Activated CD4-positive, alpha-beta T cell treated with anti-CD3 and anti-CD28 coated beads, Interleukin-2, amount 50 U/mL, for 1 hour (primary cell): ENCODE measurements around the gene ASCC1.
"Not testable (repeated sequence)": the region's sequence is repeated elsewhere in the genome, so short reads cannot be mapped to it uniquely, and the experiment has no call there.

Experiments
- DNase-seq: peaks from one replicate; pipeline ENCODE4 v3.0.0-alpha.2; 2020

ASCC1 gene

GRCh38 chr10:72248468-72249151 is 32.5 kb upstream of the ASCC1 start:
- peak; percentile 62 for DNase-seq

GRCh38 chr10:72245949-72246525 is 30.0 kb upstream of the ASCC1 start:
- no peak for DNase-seq

- DNase-seq = no peak
Observed at GRCh38 chr10:72244573-72245038, 28.5 kb upstream of the ASCC1 start.

- no peak for DNase-seq
Observed at GRCh38 chr10:72243822-72244437, 27.9 kb upstream of the ASCC1 start.

GRCh38 chr10:72242675-72243074 is 26.6 kb upstream of the ASCC1 start:
- DNase-seq = no peak

- DNase-seq = no peak
Observed at GRCh38 chr10:72241691-72242252, 25.7 kb upstream of the ASCC1 start.

- DNase-seq = no peak
Observed at GRCh38 chr10:72240371-72240770, 24.3 kb upstream of the ASCC1 start.

- no peak for DNase-seq
Observed at GRCh38 chr10:72239409-72239808, 23.3 kb upstream of the ASCC1 start.

GRCh38 chr10:72238392-72239175 is 22.5 kb upstream of the ASCC1 start:
- DNase-seq = no peak

GRCh38 chr10:72235544-72236279 is 19.6 kb upstream of the ASCC1 start:
- DNase-seq = no peak

GRCh38 chr10:72234560-72235095 is 18.6 kb upstream of the ASCC1 start:
- no peak for DNase-seq

GRCh38 chr10:72233621-72234020 is 17.5 kb upstream of the ASCC1 start:
- no peak for DNase-seq

GRCh38 chr10:72229261-72230251 is 13.5 kb upstream of the ASCC1 start:
- DNase-seq = no peak

GRCh38 chr10:72228318-72228751 is 12.3 kb upstream of the ASCC1 start:
- no peak for DNase-seq

GRCh38 chr10:72227826-72228225 is 11.8 kb upstream of the ASCC1 start:
- no peak for DNase-seq

GRCh38 chr10:72226418-72227027 is 10.4 kb upstream of the ASCC1 start:
- no peak for DNase-seq

- DNase-seq = not testable (repeated sequence)
Observed at GRCh38 chr10:72224191-72224590, 8.1 kb upstream of the ASCC1 start.

GRCh38 chr10:72223743-72224101 is 7.6 kb upstream of the ASCC1 start:
- no peak for DNase-seq

- no peak for DNase-seq
Observed at GRCh38 chr10:72221278-72221677, 5.2 kb upstream of the ASCC1 start.

GRCh38 chr10:72220637-72221036 is 4.6 kb upstream of the ASCC1 start:
- DNase-seq = no peak
